Liver (tissue), 9 donors: ENCODE data around the gene OR51L1. TPM values are rescaled to one million over a fixed set of nuclear protein-coding genes. Genes with fewer than 3 reads are reported as not detected.
"Not testable (repeated sequence)": the region's sequence is repeated elsewhere in the genome, so short reads cannot be mapped to it uniquely, and the experiment has no call there.

Source experiments
- DNase-seq: peaks from one replicate; pipeline ENCODE4 v3.0.0-alpha.2; 2017; ENCODE audit warnings: low spot score
- H3K27ac ChIP-seq, 2 donors: one replicate each; pipeline ENCODE4 v1.7.0; 2013; ENCODE audit warnings: inconsistent platforms in 2 of 2, low read length in 2 of 2, control low read depth in 1 of 2, low read depth in 1 of 2, mild to moderate bottlenecking in 1 of 2
- H3K27me3 ChIP-seq, 4 donors: one replicate each; pipeline versions ENCODE4 v1.6.1 to v1.7.0; 2013; ENCODE audit warnings: low read length in 3 of 4, inconsistent platforms in 1 of 4, mild to moderate bottlenecking in 1 of 4, moderate library complexity in 1 of 4; ENCODE audit not compliant: control insufficient read depth in 4 of 4, insufficient read depth in 4 of 4
- H3K36me3 ChIP-seq, 4 donors: one replicate each; pipeline versions ENCODE4 v1.6.1 to v1.7.0; 2013; ENCODE audit warnings: low read length in 3 of 4, mild to moderate bottlenecking in 3 of 4, low read depth in 1 of 4, moderate library complexity in 1 of 4; ENCODE audit not compliant: control insufficient read depth in 4 of 4, insufficient read depth in 3 of 4
- H3K4me1 ChIP-seq, 4 donors: one replicate each; pipeline versions ENCODE4 v1.6.1 to v1.7.0; 2013; ENCODE audit warnings: low read length in 3 of 4, mild to moderate bottlenecking in 3 of 4, moderate library complexity in 1 of 4; ENCODE audit not compliant: control insufficient read depth in 4 of 4, insufficient read depth in 4 of 4
- H3K4me3 ChIP-seq, 3 donors: one replicate each; pipeline versions ENCODE4 v1.6.1 to v1.7.0; 2013; ENCODE audit warnings: low read length in 3 of 3, control low read depth in 1 of 3, low read depth in 1 of 3, mild to moderate bottlenecking in 1 of 3
- H3K9ac ChIP-seq, 2 donors: one replicate each; pipeline ENCODE4 v1.7.0; 2013; ENCODE audit warnings: low read length in 2 of 2, mild to moderate bottlenecking in 2 of 2, moderate library complexity in 2 of 2, control low read depth in 1 of 2, low read depth in 1 of 2
- H3K9me3 ChIP-seq, 4 donors: one replicate each; pipeline versions ENCODE4 v1.6.1 to v1.7.0; 2013; ENCODE audit warnings: low read length in 3 of 4; ENCODE audit not compliant: control insufficient read depth in 4 of 4
- EGR1 ChIP-seq, 2 donors: IDR thresholded peaks; 2 replicates each; pipeline ENCODE4 v1.6.1; 2016 to 2018; ENCODE audit warnings: antibody characterized with exemption in 2 of 2, low read depth in 2 of 2
- FOXA1 ChIP-seq: IDR thresholded peaks from 2 replicates; pipeline ENCODE4 v1.6.1; 2016; ENCODE audit warnings: antibody characterized with exemption
- FOXA2 ChIP-seq: IDR thresholded peaks from 2 replicates; pipeline ENCODE4 v1.6.1; 2016; ENCODE audit warnings: antibody characterized with exemption
- GABPA ChIP-seq, 2 donors: IDR thresholded peaks in 1 of 2; conservative IDR thresholded peaks in 1 of 2; 2 replicates each; pipeline ENCODE4 v1.6.1; 2016; ENCODE audit warnings: antibody characterized with exemption in 2 of 2, mild to moderate bottlenecking in 1 of 2, moderate library complexity in 1 of 2
- HNF4A ChIP-seq, 2 donors: conservative IDR thresholded peaks; 2 replicates each; pipeline ENCODE4 v1.6.1; 2016; ENCODE audit warnings: antibody characterized with exemption in 2 of 2, mild to moderate bottlenecking in 2 of 2
- HNF4G ChIP-seq: IDR thresholded peaks from 2 replicates; pipeline ENCODE4 v1.6.1; 2016; ENCODE audit warnings: antibody characterized with exemption
- MAX ChIP-seq: IDR thresholded peaks from 2 replicates; pipeline ENCODE4 v1.6.1; 2016; ENCODE audit warnings: antibody characterized with exemption
- RXRA ChIP-seq, 2 donors: IDR thresholded peaks; 2 replicates each; pipeline ENCODE4 v1.6.1; 2017 to 2018; ENCODE audit warnings: antibody characterized with exemption in 2 of 2, mild to moderate bottlenecking in 1 of 2
- SP1 ChIP-seq: IDR thresholded peaks from 2 replicates; pipeline ENCODE4 v1.6.1; 2018; ENCODE audit warnings: antibody characterized with exemption, mild to moderate bottlenecking
- TAF1 ChIP-seq: conservative IDR thresholded peaks from 2 replicates; pipeline ENCODE4 v1.6.1; 2016; ENCODE audit warnings: antibody characterized with exemption, mild to moderate bottlenecking
- YY1 ChIP-seq: IDR thresholded peaks from 2 replicates; pipeline ENCODE4 v1.6.1; 2016; ENCODE audit warnings: antibody characterized with exemption, mild to moderate bottlenecking
- ZBTB33 ChIP-seq: IDR thresholded peaks from 2 replicates; pipeline ENCODE4 v1.6.1; 2016; ENCODE audit warnings: antibody characterized with exemption
- WGBS: extraction: QIAGEN DNeasy Blood & Tissue Kit; methylation state at CpG from one replicate; pipeline ENCODE4 v1.1.7; 2013; 5-methylcytosine and 5-hydroxymethylcytosine counted together
- polyA plus RNA-seq, 2 donors: library from polyadenylated mRNA; stranded (reverse) in 1 of 2; unstranded in 1 of 2; fragments of 200-250 nt in 1 of 2; fragments of >200 nt in 1 of 2; fragmentation: Nextera tagmentation in 1 of 2; extraction: Ambion mirVana in 1 of 2; gene quantifications; one replicate each; pipeline versions ENCODE4 v1.2.1 to v1.2.3, GENCODE V29; 2013 to 2015
- total RNA-seq, 2 donors: library from RNA; depleted of rRNA; stranded (reverse); fragments of >200 nt; gene quantifications; one replicate each; pipeline ENCODE4 v1.2.3, GENCODE V29; 2014
- TF ChIP-seq, protein P1 (sequence below): IDR thresholded peaks from 2 replicates; pipeline ENCODE4 v1.6.1; 2016; ENCODE audit warnings: antibody characterized with exemption
- donor health status: healthy.
- donor health status: healthy.
- donor health status: healthy.
- donor health status: healthy.
- donor health status: healthy.

OR51L1 gene
- total and polyA plus RNA-seq, 4 donors, result not detected

- H3K4me3 ChIP-seq, H3K9me3 ChIP-seq, DNase-seq, H3K9ac ChIP-seq, H3K36me3 ChIP-seq, H3K4me1 ChIP-seq, H3K27me3 ChIP-seq, H3K27ac ChIP-seq: not testable (repeated sequence)
- WGBS, result 64% methylated on average over 2 of the region's 2 CpGs
Observed at GRCh38 chr11:4955613-4956012, 39.0 kb upstream of the OR51L1 start, which contains the start of gene OR51A2. TSS of gene OR51A2 (minus strand) at chr11:4955713. CDS start at chr11:4955713, 0 bp downstream.

DNA sequence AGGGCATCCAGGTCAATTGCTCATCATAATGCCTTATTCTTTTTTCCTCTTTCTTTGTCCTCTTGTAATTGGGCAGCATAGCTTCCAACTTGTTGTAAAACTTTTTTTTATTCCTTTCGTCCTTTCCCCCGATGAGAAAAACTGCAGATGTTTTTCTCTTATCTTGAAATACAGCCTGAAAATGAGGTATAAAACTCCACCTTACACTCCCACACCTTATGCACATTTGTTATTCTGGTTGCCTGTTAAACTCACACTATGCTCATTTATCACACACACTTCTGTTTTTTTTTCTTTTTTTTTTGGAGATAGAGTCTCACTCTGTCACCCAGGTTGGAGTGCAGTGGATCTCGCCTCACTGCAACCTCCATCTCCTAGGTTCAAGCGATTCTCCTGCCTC lies 37.3 kb upstream of the OR51L1 start:
- no peak overlapping the region for H3K4me3 ChIP-seq
- no peaks in the 10 kb centered on the region for H3K4me1 ChIP-seq
- H3K9ac ChIP-seq, result no peak overlapping the region
- no peaks in the 10 kb centered on the region for H3K9me3 ChIP-seq
- no peak for DNase-seq
- no peak overlapping the region for H3K27ac ChIP-seq
- H3K27me3 ChIP-seq, result no peaks in the 10 kb centered on the region
- WGBS, result 75% methylated on average over 4 of the region's 4 CpGs
- TF ChIP-seq TAF1 (no peak), YY1 (no peak), FOXA2 (no peak), EGR1 (IDR thresholded peaks at IDR 0.05; ENCODE audit: low read depth in 2 of 2) (no peak), MAX (no peak), HNF4G (no peak), ZBTB33 (no peak), SP1 (no peak), HNF4A (conservative IDR thresholded peaks at IDR 0.05) (no peak), GABPA (IDR thresholded peaks at IDR 0.05 in 1 of 2, conservative IDR thresholded peaks at IDR 0.05 in 1 of 2) (no peak), FOXA1 (no peak)
- TF ChIP-seq, protein P1, sequence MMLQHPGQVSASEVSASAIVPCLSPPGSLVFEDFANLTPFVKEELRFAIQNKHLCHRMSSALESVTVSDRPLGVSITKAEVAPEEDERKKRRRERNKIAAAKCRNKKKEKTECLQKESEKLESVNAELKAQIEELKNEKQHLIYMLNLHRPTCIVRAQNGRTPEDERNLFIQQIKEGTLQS, result no peak
- no peaks in the 10 kb centered on the region for H3K36me3 ChIP-seq

DNA sequence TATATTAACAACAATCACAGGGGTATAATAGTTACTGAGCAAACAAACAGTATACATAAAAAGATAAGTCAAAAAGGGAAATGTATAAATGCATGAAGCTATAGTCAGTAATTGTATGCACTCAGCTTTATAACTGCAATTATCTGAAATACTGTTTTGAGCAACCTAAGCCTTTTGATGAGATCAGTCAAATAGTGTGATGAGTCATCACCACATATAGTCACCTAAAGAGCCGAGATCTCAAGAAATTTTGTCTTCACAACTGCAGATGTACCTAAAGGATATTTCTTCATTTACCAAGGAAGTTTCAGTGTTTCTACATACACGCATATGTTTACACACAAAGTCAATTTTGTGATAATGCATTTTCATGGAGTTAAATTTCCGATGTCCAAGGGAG lies 33.8 kb upstream of the OR51L1 start:
- Histone ChIP-seq H3K9ac (no peak overlapping the region), H3K27ac (no peak overlapping the region), H3K27me3 (no peaks in the 10 kb centered on the region), H3K36me3 (no peaks in the 10 kb centered on the region), H3K4me1 (no peaks in the 10 kb centered on the region), H3K9me3 (peaks cover 0 to 2% (median 0%) of the 10 kb centered on the region in 4 donors), H3K4me3 (no peak overlapping the region)
- TF ChIP-seq RXRA (IDR thresholded peaks at IDR 0.05) (no peak), HNF4A (conservative IDR thresholded peaks at IDR 0.05) (no peak), GABPA (IDR thresholded peaks at IDR 0.05 in 1 of 2, conservative IDR thresholded peaks at IDR 0.05 in 1 of 2) (no peak), EGR1 (IDR thresholded peaks at IDR 0.05; ENCODE audit: low read depth in 2 of 2) (no peak), MAX (no peak)
- TF ChIP-seq, protein P1, result no peak
- no peak for DNase-seq
- WGBS, result 72% methylated on average over 3 of the region's 3 CpGs
